ENCODE results near the gene ACOT7.

DNA sequence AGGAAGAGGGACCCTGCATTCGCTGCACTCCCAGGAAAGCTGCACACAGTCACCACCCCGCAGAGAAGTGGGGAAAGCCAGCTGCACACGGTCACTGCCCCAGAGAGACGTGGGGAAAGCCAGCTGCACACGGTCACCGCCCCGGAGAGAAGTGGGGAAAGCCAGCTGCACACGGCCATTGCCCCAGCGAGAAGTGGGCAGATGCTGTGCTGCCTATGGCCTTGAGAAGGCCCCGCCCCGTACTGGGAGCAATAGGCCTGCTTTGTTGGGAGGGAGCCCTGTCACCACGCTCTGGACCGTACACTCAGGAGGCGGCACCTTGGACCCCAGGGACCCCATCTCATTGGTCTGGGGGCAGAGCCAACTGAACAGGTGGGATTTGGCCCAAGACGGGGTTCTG is 128.4 kb downstream of the ACOT7 start:
- TF ChIP-seq MYBL2 (CRISPR knock-in tag; IDR thresholded peaks at IDR 0.05): no peak
- TF ChIP-seq, protein P1, sequence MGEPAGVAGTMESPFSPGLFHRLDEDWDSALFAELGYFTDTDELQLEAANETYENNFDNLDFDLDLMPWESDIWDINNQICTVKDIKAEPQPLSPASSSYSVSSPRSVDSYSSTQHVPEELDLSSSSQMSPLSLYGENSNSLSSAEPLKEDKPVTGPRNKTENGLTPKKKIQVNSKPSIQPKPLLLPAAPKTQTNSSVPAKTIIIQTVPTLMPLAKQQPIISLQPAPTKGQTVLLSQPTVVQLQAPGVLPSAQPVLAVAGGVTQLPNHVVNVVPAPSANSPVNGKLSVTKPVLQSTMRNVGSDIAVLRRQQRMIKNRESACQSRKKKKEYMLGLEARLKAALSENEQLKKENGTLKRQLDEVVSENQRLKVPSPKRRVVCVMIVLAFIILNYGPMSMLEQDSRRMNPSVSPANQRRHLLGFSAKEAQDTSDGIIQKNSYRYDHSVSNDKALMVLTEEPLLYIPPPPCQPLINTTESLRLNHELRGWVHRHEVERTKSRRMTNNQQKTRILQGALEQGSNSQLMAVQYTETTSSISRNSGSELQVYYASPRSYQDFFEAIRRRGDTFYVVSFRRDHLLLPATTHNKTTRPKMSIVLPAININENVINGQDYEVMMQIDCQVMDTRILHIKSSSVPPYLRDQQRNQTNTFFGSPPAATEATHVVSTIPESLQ (CRISPR knock-in tag; IDR thresholded peaks at IDR 0.05): no peak
- TF ChIP-seq CTCF (IDR thresholded peaks at IDR 0.05): no peak
- TF ChIP-seq, protein P2, sequence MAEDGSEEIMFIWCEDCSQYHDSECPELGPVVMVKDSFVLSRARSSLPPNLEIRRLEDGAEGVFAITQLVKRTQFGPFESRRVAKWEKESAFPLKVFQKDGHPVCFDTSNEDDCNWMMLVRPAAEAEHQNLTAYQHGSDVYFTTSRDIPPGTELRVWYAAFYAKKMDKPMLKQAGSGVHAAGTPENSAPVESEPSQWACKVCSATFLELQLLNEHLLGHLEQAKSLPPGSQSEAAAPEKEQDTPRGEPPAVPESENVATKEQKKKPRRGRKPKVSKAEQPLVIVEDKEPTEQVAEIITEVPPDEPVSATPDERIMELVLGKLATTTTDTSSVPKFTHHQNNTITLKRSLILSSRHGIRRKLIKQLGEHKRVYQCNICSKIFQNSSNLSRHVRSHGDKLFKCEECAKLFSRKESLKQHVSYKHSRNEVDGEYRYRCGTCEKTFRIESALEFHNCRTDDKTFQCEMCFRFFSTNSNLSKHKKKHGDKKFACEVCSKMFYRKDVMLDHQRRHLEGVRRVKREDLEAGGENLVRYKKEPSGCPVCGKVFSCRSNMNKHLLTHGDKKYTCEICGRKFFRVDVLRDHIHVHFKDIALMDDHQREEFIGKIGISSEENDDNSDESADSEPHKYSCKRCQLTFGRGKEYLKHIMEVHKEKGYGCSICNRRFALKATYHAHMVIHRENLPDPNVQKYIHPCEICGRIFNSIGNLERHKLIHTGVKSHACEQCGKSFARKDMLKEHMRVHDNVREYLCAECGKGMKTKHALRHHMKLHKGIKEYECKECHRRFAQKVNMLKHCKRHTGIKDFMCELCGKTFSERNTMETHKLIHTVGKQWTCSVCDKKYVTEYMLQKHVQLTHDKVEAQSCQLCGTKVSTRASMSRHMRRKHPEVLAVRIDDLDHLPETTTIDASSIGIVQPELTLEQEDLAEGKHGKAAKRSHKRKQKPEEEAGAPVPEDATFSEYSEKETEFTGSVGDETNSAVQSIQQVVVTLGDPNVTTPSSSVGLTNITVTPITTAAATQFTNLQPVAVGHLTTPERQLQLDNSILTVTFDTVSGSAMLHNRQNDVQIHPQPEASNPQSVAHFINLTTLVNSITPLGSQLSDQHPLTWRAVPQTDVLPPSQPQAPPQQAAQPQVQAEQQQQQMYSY (CRISPR knock-in tag; IDR thresholded peaks at IDR 0.05): no peak
- no peak for TF ChIP-seq SMAD4 (CRISPR knock-in tag; IDR thresholded peaks at IDR 0.05)
- no peak for TF ChIP-seq TEAD1 (CRISPR knock-in tag; IDR thresholded peaks at IDR 0.05)
- TF ChIP-seq MAX (CRISPR knock-in tag; IDR thresholded peaks at IDR 0.05): no peak
- TF ChIP-seq, protein P3, sequence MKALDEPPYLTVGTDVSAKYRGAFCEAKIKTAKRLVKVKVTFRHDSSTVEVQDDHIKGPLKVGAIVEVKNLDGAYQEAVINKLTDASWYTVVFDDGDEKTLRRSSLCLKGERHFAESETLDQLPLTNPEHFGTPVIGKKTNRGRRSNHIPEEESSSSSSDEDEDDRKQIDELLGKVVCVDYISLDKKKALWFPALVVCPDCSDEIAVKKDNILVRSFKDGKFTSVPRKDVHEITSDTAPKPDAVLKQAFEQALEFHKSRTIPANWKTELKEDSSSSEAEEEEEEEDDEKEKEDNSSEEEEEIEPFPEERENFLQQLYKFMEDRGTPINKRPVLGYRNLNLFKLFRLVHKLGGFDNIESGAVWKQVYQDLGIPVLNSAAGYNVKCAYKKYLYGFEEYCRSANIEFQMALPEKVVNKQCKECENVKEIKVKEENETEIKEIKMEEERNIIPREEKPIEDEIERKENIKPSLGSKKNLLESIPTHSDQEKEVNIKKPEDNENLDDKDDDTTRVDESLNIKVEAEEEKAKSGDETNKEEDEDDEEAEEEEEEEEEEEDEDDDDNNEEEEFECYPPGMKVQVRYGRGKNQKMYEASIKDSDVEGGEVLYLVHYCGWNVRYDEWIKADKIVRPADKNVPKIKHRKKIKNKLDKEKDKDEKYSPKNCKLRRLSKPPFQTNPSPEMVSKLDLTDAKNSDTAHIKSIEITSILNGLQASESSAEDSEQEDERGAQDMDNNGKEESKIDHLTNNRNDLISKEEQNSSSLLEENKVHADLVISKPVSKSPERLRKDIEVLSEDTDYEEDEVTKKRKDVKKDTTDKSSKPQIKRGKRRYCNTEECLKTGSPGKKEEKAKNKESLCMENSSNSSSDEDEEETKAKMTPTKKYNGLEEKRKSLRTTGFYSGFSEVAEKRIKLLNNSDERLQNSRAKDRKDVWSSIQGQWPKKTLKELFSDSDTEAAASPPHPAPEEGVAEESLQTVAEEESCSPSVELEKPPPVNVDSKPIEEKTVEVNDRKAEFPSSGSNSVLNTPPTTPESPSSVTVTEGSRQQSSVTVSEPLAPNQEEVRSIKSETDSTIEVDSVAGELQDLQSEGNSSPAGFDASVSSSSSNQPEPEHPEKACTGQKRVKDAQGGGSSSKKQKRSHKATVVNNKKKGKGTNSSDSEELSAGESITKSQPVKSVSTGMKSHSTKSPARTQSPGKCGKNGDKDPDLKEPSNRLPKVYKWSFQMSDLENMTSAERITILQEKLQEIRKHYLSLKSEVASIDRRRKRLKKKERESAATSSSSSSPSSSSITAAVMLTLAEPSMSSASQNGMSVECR (CRISPR knock-in tag; IDR thresholded peaks at IDR 0.05; ENCODE audit: borderline replicate concordance): no peak
- no peak for TF ChIP-seq ZNF121 (CRISPR knock-in tag; IDR thresholded peaks at IDR 0.05)
- TF ChIP-seq NR1H2 (CRISPR knock-in tag; IDR thresholded peaks at IDR 0.05): no peak
- TF ChIP-seq MXD4 (CRISPR knock-in tag; IDR thresholded peaks at IDR 0.05; ENCODE audit: borderline replicate concordance): no peak
- TF ChIP-seq NFE2L1 (CRISPR knock-in tag; IDR thresholded peaks at IDR 0.05): no peak
- TF ChIP-seq, protein P4, sequence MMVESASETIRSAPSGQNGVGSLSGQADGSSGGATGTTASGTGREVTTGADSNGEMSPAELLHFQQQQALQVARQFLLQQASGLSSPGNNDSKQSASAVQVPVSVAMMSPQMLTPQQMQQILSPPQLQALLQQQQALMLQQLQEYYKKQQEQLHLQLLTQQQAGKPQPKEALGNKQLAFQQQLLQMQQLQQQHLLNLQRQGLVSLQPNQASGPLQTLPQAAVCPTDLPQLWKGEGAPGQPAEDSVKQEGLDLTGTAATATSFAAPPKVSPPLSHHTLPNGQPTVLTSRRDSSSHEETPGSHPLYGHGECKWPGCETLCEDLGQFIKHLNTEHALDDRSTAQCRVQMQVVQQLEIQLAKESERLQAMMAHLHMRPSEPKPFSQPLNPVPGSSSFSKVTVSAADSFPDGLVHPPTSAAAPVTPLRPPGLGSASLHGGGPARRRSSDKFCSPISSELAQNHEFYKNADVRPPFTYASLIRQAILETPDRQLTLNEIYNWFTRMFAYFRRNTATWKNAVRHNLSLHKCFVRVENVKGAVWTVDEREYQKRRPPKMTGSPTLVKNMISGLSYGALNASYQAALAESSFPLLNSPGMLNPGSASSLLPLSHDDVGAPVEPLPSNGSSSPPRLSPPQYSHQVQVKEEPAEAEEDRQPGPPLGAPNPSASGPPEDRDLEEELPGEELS (CRISPR knock-in tag; IDR thresholded peaks at IDR 0.05): no peak
